NCI-H524 (cell line): ENCODE data around the gene RIC1.
"Not testable (repeated sequence)": the region's sequence is repeated elsewhere in the genome, so short reads cannot be mapped to it uniquely, and the experiment has no call there.

Experiments
- DNase-seq, 2 experiments: peaks; one replicate each; lab custom pipeline; 2025; lab: John Stamatoyannopoulos, UW

Gene RIC1

GRCh38 chr9:5621327-5621726 is 7.6 kb upstream of the RIC1 start:
- no peak for DNase-seq

GRCh38 chr9:5622016-5622415 is 6.9 kb upstream of the RIC1 start:
- DNase-seq = no peak

- no peak for DNase-seq
These were observed 4.3 kb upstream of the RIC1 start for GRCh38 chr9:5624655-5625054.

- no peak for DNase-seq
These were observed 1.9 kb upstream of the RIC1 start for GRCh38 chr9:5626727-5627634.

GRCh38 chr9:5627686-5628085 is 1.2 kb upstream of the RIC1 start:
- DNase-seq = not testable (repeated sequence)

GRCh38 chr9:5628183-5628529 is 751 bp upstream of the RIC1 start:
- DNase-seq = no peak

GRCh38 chr9:5629312-5630080 is 589 bp downstream of the RIC1 start:
- peak; percentile 4 to 23 for DNase-seq

GRCh38 chr9:5630081-5630507 is 1.2 kb downstream of the RIC1 start:
- peak in 1 of 2 experiments; percentile 26 for DNase-seq

GRCh38 chr9:5631026-5631425 is 2.1 kb downstream of the RIC1 start:
- DNase-seq = no peak

GRCh38 chr9:5632540-5632939 is 3.6 kb downstream of the RIC1 start:
- no peak for DNase-seq

- no peak for DNase-seq
These were observed 4.3 kb downstream of the RIC1 start for GRCh38 chr9:5633243-5633642.

- no peak for DNase-seq
These were observed 6.5 kb downstream of the RIC1 start for GRCh38 chr9:5635390-5635789.

- DNase-seq = no peak
These were observed 10.9 kb downstream of the RIC1 start for GRCh38 chr9:5639816-5640215.

GRCh38 chr9:5642170-5642569 is 13.3 kb downstream of the RIC1 start:
- DNase-seq = no peak

GRCh38 chr9:5643005-5643624 is 14.2 kb downstream of the RIC1 start:
- DNase-seq = no peak

GRCh38 chr9:5644501-5644900 is 15.6 kb downstream of the RIC1 start:
- DNase-seq = no peak

- DNase-seq = no peak
These were observed 17.2 kb downstream of the RIC1 start for GRCh38 chr9:5646116-5646515.

GRCh38 chr9:5650356-5651105 is 21.6 kb downstream of the RIC1 start:
- DNase-seq = no peak

- DNase-seq = no peak
These were observed 22.3 kb downstream of the RIC1 start for GRCh38 chr9:5651246-5651645.

GRCh38 chr9:5652821-5653220 is 23.9 kb downstream of the RIC1 start:
- no peak for DNase-seq

GRCh38 chr9:5662804-5663203 is 33.9 kb downstream of the RIC1 start:
- DNase-seq = not testable (repeated sequence)

GRCh38 chr9:5665059-5665458 is 36.2 kb downstream of the RIC1 start:
- DNase-seq = no peak
